SH-SY5Y (cell line): ENCODE measurements around the gene MCCD1.

Experiments
- GATA2 ChIP-seq: IDR thresholded peaks from 2 replicates; pipeline ENCODE4 v1.6.1; 2011; ENCODE audit warnings: mild to moderate bottlenecking, low read depth, low read length
- GATA3 ChIP-seq: IDR thresholded peaks from 2 replicates; pipeline ENCODE4 v1.6.1; 2011; ENCODE audit warnings: low read depth, mild to moderate bottlenecking, low read length, moderate library complexity

DNA sequence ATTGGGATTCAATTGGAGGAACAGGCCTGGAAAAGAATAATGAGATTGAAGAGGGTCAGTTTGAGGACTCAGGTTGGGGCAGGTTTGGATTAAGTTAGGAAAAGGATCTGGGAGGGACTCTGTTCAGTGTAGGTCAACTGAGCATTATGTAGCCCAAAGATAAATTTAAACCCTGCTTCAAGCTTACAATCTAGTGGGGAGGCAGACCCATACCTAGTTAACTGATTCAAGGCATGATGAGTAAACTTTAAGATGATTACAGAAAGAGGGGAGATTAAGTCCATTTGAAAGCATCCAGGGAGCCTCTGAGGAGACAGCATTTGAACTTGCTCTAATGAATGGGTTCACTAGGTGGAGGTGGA lies 31.9 kb downstream of the MCCD1 start:
- TF ChIP-seq GATA2 (no peak), GATA3 (no peak)
